IPS-18a (cell line): ENCODE data around the gene INAFM2.

Source experiments
- H3K27ac ChIP-seq: one replicate; pipeline ENCODE4 v1.5.1; 2013; ENCODE audit warnings: low read length
- H3K27me3 ChIP-seq: one replicate; pipeline ENCODE4 v1.6.1; 2013; ENCODE audit warnings: mild to moderate bottlenecking, low read length; ENCODE audit not compliant: control insufficient read depth, insufficient read depth
- H3K36me3 ChIP-seq: one replicate; pipeline ENCODE4 v1.6.1; 2013; ENCODE audit warnings: low read depth, low read length; ENCODE audit not compliant: control insufficient read depth
- H3K4me1 ChIP-seq: one replicate; pipeline ENCODE4 v1.6.1; 2013; ENCODE audit warnings: low read depth, low read length; ENCODE audit not compliant: control insufficient read depth
- H3K4me3 ChIP-seq: one replicate; pipeline ENCODE4 v1.5.1; 2013; ENCODE audit warnings: low read length
- H3K9ac ChIP-seq: one replicate; pipeline ENCODE4 v1.6.1; 2013; ENCODE audit warnings: mild to moderate bottlenecking, low read length, moderate library complexity
- H3K9me3 ChIP-seq: one replicate; pipeline ENCODE4 v1.6.1; 2013; ENCODE audit warnings: low read depth, low read length; ENCODE audit not compliant: control insufficient read depth

INAFM2 gene

DNA sequence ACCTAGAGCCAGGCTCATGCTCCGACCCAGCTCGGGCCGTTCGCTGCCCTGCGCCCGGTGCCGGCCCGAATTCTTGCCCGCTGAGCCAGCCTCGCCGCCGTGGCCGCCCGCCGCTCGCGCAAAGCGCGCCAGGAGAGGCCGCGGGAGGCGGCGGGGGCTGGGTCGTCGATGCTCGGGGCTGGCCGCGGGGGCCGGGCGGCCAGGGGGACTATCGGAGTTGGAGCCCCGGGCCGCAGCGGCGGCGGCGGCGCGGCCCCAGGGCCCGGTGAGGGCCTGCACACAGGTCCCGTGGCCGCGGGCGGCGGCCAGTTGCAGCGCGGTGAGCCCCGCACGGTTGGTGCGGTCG is 41.7 kb upstream of the INAFM2 start:
- Histone ChIP-seq H3K4me3 (no peak overlapping the region), H3K4me1 (peaks cover 20% of the 10 kb centered on the region), H3K9ac (no peak overlapping the region), H3K36me3 (no peaks in the 10 kb centered on the region), H3K9me3 (no peaks in the 10 kb centered on the region), H3K27me3 (peaks cover 82% of the 10 kb centered on the region), H3K27ac (no peak overlapping the region)

DNA sequence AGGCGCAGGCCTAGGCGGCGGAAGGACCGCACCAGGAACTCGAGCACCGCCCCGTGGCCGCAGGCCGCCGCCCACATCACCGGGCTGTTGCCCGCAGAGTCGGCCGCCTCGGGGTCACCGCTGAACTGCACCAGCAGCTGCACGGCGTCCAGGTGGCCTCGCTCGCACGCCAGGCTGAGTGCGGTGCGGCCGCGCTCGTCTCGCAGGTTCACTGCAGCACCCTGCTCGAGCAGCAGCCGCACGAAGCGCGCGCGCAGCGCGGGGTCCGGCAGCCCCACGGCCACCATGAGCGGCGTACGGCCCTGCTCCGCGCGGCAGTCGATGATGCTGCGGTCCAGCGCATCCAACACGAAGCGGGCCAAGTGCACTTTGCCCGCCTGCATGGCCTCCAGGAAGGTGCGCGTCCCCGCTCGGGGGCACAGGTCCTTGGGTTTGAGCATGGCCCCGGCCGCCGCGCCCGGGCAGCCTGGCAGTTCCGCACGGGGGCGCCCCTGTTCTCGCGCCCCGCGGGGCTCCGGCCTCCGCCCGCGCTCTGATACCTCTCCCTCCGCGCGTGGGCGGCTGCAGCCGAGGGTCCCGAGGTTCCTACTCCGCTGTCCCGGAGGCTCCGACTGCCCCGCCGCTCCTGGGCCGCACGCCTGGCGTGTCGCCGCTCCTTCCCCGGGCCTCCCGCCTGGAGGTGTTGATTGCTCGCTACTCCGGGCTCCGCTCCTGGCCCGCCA is 41.2 kb upstream of the INAFM2 start:
- Histone ChIP-seq H3K4me1 (peaks cover 20% of the 10 kb centered on the region), H3K9ac (no peak overlapping the region), H3K27ac (no peak overlapping the region)

DNA sequence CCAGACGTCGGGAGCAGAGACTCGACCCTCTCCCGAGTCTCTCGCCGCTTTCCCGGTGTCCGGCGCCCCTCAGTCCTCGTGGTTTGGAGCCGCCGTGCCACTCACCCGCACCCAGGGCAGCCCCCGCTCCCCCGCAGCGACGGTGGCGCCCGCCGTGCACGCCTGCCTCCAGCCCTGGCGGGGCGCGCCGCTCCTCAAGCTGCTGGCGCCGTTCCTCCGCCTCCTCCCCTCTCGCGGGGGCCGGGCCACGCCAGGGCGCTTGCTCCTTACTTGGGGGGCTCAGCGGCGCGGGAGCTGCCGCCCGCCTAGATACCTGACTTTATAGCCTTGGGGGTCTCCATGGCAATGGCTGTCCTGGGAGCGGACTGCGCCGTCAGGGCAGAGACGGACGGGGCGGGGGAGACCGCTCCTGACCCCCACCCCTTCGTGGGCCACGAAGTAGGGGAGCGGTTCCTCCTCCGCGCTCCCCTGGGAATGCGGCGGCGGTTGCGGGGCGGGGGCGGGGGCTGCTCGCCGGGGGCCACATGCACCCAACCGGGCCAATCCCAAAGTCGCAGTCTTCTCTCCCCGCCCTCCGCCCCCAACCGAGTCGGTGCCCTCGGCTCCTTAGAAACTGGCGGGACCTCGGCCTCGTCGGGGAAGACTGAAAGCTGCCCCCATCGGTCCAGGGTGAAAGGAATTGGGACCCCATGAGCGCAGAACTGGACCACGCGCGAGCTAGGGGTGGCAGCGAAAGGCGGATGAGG is 40.5 kb upstream of the INAFM2 start, which contains the start of gene ANKRD63:
Gene ANKRD63, minus strand, starts transcription at position 196 of the 746 bp plus-strand sequence. CDS start 478 bp downstream, outside the sequence.
- no peak within 1 kb of the TSS for H3K9ac ChIP-seq
- H3K27me3 ChIP-seq, result peaks cover 82% of the 10 kb centered on the region
- H3K4me3 ChIP-seq, result peak within 1 kb of the TSS; percentile 46
- H3K36me3 ChIP-seq, result no peaks in the 10 kb centered on the region
- H3K4me1 ChIP-seq, result peaks cover 20% of the 10 kb centered on the region
- no peaks in the 10 kb centered on the region for H3K9me3 ChIP-seq
- H3K27ac ChIP-seq, result no peak within 1 kb of the TSS

More for the DNA sequence above, 41.2 kb upstream of the INAFM2 start:
- Histone ChIP-seq H3K4me3 (peak overlapping the region; percentile 46), H3K36me3 (no peaks in the 10 kb centered on the region), H3K27me3 (peaks cover 82% of the 10 kb centered on the region), H3K9me3 (no peaks in the 10 kb centered on the region)

DNA sequence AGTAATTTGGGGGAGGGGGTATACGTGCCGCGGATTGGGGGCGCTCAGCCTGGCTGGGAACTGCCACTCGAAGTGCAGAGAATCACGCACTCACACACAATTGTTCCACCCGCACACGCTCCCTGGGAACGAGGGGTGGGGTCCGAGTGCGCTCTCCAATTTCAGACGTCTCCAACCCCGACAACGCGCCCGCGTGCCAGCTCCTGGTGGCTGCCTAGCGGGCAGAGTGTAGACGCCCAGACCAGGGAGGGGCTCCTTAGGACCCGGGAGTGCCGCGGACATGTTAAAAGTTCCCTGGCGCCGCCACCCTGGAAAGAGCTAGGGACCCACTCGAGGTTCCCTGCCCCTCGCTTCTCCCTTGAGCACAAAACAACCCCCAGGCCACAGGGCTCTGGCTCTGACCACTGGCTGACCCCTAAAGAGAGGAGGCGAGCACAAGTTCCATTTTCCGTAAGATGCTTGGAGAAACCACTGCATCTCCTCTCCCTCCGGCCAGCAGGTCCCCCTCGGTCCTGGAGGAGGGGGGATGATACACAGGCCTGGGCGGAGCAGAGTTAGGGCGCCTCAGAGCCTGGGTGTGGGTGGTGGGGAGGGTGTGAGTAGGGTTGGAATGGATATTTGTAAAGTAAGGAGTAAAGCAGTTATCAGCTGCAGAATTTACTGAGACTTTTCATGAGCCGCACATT is 39.7 kb upstream of the INAFM2 start:
- no peaks in the 10 kb centered on the region for H3K36me3 ChIP-seq
- H3K9me3 ChIP-seq, result no peaks in the 10 kb centered on the region
- H3K27ac ChIP-seq, result no peak overlapping the region
- H3K4me1 ChIP-seq, result peaks cover 20% of the 10 kb centered on the region
- peak overlapping the region; percentile 46 for H3K4me3 ChIP-seq
- no peak overlapping the region for H3K9ac ChIP-seq
- H3K27me3 ChIP-seq, result peaks cover 78% of the 10 kb centered on the region

DNA sequence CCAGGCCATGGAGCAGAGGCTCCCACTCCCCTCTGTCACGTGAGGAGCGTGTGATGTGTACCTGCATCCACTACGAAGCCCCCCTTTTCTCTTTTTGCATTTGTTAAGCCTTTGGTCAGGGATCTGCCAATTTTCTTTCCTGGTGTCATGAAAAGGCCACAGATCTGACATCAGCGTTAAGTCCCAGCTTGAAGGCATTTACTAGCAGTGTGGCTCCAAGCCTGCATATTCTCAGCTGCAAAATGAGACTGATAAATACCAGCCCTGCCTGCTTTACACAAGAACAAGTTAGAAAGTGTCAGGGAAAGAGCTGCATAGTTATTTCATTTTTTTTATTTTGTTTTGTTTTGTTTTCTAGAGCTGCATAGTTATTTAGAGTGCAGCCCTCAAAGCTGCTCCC is 38.3 kb upstream of the INAFM2 start:
- Histone ChIP-seq H3K9me3 (no peaks in the 10 kb centered on the region), H3K27ac (no peak overlapping the region), H3K9ac (no peak overlapping the region), H3K4me1 (peaks cover 21% of the 10 kb centered on the region), H3K4me3 (no peak overlapping the region), H3K27me3 (peaks cover 78% of the 10 kb centered on the region), H3K36me3 (no peaks in the 10 kb centered on the region)

DNA sequence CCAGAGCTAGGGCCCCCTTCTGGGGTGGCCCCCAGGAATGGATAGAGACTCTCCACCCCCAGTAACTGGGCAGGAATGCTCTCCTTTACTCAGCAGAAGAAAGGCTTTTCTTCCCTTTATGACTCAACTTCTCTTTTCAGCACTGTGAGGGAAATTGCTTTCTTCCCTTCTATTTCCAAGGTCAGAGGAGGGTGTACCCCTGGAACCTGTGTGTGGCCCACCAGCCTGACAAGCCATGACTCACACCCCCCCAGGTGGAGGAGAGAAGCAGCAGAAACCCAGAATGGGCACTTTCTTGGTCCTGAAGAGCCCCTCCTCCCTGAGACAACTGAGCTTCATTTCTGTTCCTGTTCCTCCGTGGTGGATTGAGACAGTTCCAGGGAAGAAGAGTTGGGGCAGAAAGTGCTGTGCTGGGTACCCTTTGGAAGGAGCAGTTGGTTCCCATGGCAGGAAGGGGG is 37.9 kb upstream of the INAFM2 start:
- H3K27ac ChIP-seq, result no peak overlapping the region
- H3K9ac ChIP-seq, result no peak overlapping the region
- no peaks in the 10 kb centered on the region for H3K36me3 ChIP-seq
- H3K4me1 ChIP-seq, result peaks cover 25% of the 10 kb centered on the region
- no peaks in the 10 kb centered on the region for H3K9me3 ChIP-seq
- H3K27me3 ChIP-seq, result peaks cover 78% of the 10 kb centered on the region
- no peak overlapping the region for H3K4me3 ChIP-seq

DNA sequence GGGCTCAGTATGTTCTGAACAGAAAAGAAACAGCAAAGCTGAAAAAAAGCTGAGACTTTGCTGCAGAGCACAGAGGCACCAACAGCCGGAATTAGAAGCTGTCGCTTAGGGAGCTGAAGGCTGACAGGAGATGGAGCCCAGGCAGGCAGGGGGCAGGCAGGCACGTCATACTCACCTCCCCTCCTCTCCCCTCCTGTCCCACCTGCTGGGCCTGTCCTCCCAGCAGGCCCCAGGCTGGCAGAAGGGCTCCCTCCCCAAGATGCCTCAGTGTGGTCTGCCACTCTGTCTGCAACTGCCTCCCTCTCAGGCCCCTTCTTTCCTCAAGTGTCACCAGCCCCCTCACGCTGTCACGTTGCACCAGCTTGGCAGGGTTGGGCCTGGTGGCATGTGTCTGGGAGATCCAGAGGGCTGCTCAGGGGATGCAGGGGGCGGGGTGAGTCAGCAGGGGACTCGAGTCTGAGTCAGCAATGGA is 37.4 kb upstream of the INAFM2 start:
- no peaks in the 10 kb centered on the region for H3K36me3 ChIP-seq
- peaks cover 77% of the 10 kb centered on the region for H3K27me3 ChIP-seq
- H3K4me1 ChIP-seq, result peaks cover 21% of the 10 kb centered on the region
- H3K27ac ChIP-seq, result no peak overlapping the region
- no peak overlapping the region for H3K9ac ChIP-seq
- no peaks in the 10 kb centered on the region for H3K9me3 ChIP-seq
- H3K4me3 ChIP-seq, result no peak overlapping the region

DNA sequence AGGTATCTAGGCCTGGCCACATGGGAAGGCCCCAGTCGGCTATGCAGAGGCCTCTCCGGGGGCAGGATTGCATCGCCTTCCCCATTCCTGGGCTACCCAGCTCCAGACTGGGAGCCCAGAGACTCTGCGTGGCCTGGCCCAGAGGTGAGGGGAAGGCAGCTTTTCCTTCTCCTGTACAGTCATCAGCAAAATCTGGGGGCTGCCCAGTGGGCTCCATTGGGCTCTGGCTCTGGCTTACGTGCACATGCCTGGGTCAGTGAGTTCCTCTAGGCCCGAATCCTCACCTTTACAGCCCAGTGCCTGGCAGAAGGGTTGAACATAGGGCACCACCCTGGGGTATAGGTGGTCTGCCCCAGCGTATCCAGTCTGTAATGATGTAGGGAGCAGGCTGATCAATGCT is 36.7 kb upstream of the INAFM2 start:
- H3K27ac ChIP-seq, result no peak overlapping the region
- H3K4me1 ChIP-seq, result peaks cover 22% of the 10 kb centered on the region
- peaks cover 77% of the 10 kb centered on the region for H3K27me3 ChIP-seq
- no peak overlapping the region for H3K4me3 ChIP-seq
- no peaks in the 10 kb centered on the region for H3K36me3 ChIP-seq
- H3K9ac ChIP-seq, result no peak overlapping the region
- H3K9me3 ChIP-seq, result no peaks in the 10 kb centered on the region

DNA sequence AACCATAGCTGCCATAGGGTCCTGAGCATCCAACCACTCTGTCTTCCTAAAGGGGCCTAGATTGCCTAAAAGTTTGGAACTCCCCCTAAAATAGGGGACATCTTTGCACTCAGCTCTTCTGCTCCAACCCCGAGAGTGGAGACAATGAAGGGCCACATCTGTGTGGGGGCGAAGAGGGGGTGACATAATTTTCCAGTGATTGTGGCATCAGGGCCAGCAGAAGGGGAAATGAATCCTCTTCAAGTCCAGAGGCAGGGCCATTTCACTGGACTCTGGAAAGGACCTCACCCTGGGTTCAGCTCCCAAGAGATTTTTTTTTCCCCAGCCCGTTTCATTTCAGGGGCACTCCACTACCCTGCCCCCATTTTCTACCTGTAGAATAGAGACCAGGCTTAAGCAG is 36.0 kb upstream of the INAFM2 start:
- H3K4me1 ChIP-seq, result peaks cover 24% of the 10 kb centered on the region

DNA sequence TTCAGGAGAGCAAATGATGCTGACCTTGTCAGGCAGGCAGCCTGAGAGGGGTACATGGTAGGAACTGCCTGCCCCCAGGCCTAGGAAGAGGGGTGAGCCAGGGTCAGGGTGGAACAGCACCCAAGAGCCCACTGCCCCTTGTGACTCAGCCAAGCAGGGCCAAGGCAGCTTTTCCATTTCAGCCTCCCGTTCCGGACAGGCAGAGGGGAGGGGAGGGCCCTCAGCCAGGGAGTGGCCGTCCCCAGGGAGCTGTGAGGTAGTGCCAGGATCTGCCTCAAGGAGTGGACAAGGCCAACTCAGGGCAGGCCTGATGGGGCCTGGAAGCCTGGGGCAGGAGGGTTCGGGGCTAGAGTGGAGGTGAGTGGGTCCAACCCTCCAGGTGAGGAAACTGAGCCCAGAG is 35.5 kb upstream of the INAFM2 start:
- Histone ChIP-seq H3K36me3 (no peaks in the 10 kb centered on the region), H3K27me3 (peaks cover 77% of the 10 kb centered on the region), H3K4me1 (peaks cover 24% of the 10 kb centered on the region), H3K9ac (no peak overlapping the region), H3K4me3 (no peak overlapping the region), H3K9me3 (no peaks in the 10 kb centered on the region), H3K27ac (no peak overlapping the region)

More for the DNA sequence above, 36.0 kb upstream of the INAFM2 start:
- H3K9ac ChIP-seq, result no peak overlapping the region
- peaks cover 77% of the 10 kb centered on the region for H3K27me3 ChIP-seq
- no peaks in the 10 kb centered on the region for H3K36me3 ChIP-seq
- H3K9me3 ChIP-seq, result no peaks in the 10 kb centered on the region
- no peak overlapping the region for H3K27ac ChIP-seq
- no peak overlapping the region for H3K4me3 ChIP-seq

DNA sequence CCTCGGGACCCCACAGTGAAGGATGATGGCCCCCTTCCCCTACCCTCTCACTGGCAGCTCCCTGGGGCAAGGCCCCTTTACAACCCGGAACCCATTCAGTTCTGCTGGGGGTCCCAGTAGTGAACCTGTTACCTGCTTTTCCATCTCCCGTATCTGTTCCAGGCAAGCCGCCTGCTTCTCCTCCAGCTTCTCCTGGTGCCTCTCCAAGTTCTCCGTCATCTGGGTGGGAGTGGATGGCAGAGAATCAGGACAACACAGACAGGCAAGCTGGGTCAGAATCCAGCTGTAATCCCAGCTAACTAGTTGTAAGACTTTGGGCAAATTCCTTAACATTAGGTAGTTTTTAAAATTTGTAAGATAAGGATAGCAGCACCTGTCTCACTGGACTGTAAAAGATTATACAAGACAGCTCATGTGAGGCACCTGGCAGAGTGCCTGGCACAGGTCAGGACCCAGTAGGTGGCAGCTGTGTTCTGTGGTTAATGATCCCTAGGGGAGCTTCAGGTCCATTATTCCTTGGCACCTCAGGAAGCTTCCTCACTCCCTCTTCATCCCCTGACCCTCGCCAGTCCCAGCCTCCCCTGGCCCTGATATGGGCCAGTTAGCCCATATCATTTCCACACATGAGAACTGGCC is 34.2 kb upstream of the INAFM2 start:
- Histone ChIP-seq H3K4me3 (no peak overlapping the region), H3K9ac (no peak overlapping the region), H3K4me1 (peaks cover 24% of the 10 kb centered on the region), H3K9me3 (no peaks in the 10 kb centered on the region), H3K27me3 (peaks cover 70% of the 10 kb centered on the region), H3K27ac (no peak overlapping the region), H3K36me3 (no peaks in the 10 kb centered on the region)
